HCT116 (cell line): ENCODE measurements around the gene TSPEAR.

ENCODE experiments used
- EZH2 ChIP-seq: fragments of 200-600 bp; sonication (generic); IDR thresholded peaks from 2 replicates; pipeline ENCODE4 v1.6.1; 2017; ENCODE audit warnings: antibody characterized with exemption, mixed run types
- POLR2AphosphoS5 ChIP-seq: IDR thresholded peaks from 2 replicates; pipeline ENCODE4 v1.6.1; 2011; ENCODE audit warnings: mild to moderate bottlenecking, low read depth, low read length, moderate library complexity
- TF ChIP-seq, protein P1 (sequence below), 3 experiments: fragments of 200-600 bp in 1 of 3; sonication (generic) in 1 of 3; IDR thresholded peaks in 2 of 3; conservative IDR thresholded peaks in 1 of 3; 2 replicates each; pipeline ENCODE4 v1.5.1; 2012 to 2017; ENCODE audit warnings: low read depth in 2 of 3, low read length in 2 of 3, antibody characterized with exemption in 1 of 3, borderline replicate concordance in 1 of 3, control low read depth in 1 of 3, mild to moderate bottlenecking in 1 of 3, mixed read lengths in 1 of 3, mixed run types in 1 of 3, moderate library complexity in 1 of 3; ENCODE audit not compliant: insufficient read depth in 1 of 3

DNA sequence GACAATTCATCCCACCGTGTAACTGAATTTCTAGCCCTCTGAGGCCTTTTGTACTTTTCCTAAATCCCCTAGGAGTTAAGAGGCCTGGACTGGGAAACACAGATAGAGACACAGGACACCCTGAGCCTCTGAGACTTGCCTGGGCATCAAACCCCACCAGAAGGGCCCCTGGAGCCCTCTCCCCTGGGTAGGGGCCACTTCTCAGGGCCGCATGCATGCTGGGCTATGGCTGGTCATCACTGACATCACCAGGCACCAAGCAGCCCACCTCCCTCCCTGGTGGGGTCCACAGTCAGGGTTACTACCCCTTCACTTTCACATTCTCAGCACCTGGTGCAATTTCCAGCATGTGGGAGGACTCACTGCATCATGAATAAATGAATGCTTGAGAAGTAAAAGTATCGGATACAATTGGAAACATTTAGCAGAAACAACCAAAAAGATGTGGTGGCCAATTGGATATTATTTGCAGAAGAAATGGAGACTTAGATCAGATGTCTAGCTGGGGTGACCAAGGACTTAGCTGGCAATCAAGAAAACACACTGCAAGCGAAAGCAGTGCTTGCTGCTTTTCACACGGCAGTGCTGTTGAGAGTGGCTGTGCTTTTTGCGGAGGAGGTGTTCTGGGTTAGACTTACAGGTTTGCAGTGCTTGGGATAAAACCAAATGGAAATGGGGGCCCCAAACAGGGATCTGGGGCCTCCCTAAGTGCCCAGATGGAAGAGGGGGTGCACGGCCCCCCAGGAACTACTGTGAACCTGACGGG, 111.9 kb downstream of the TSPEAR start:
- TF ChIP-seq EZH2 (no peak), POLR2AphosphoS5 (no peak)
- TF ChIP-seq, protein P1, sequence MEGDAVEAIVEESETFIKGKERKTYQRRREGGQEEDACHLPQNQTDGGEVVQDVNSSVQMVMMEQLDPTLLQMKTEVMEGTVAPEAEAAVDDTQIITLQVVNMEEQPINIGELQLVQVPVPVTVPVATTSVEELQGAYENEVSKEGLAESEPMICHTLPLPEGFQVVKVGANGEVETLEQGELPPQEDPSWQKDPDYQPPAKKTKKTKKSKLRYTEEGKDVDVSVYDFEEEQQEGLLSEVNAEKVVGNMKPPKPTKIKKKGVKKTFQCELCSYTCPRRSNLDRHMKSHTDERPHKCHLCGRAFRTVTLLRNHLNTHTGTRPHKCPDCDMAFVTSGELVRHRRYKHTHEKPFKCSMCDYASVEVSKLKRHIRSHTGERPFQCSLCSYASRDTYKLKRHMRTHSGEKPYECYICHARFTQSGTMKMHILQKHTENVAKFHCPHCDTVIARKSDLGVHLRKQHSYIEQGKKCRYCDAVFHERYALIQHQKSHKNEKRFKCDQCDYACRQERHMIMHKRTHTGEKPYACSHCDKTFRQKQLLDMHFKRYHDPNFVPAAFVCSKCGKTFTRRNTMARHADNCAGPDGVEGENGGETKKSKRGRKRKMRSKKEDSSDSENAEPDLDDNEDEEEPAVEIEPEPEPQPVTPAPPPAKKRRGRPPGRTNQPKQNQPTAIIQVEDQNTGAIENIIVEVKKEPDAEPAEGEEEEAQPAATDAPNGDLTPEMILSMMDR (IDR thresholded peaks at IDR 0.05 in 2 of 3, conservative IDR thresholded peaks at IDR 0.05 in 1 of 3; ENCODE audit: borderline replicate concordance in 1 of 3, insufficient read depth in 1 of 3, low read depth in 2 of 3, low read length in 2 of 3), result no peak
